Measurements from ENCODE around the gene VSX1.

GRCh38 chr20:25067102-25067987 lies 14.6 kb downstream of the VSX1 start:
- no peak for TF ChIP-seq ZFP30 (CRISPR knock-in tag; IDR thresholded peaks at IDR 0.05)
- no peak for TF ChIP-seq ARNTL (CRISPR knock-in tag; IDR thresholded peaks at IDR 0.05; ENCODE audit: borderline replicate concordance, low read depth)
- TF ChIP-seq ZNF565 (CRISPR knock-in tag; conservative IDR thresholded peaks at IDR 0.05; ENCODE audit: low read depth), result no peak
- TF ChIP-seq ZNF8 (CRISPR knock-in tag; IDR thresholded peaks at IDR 0.05), result no peak
- TF ChIP-seq PATZ1 (CRISPR knock-in tag; IDR thresholded peaks at IDR 0.05; ENCODE audit: borderline replicate concordance), result no peak
- no peak for TF ChIP-seq CREB5 (CRISPR knock-in tag; IDR thresholded peaks at IDR 0.05; ENCODE audit: low read depth)
- TF ChIP-seq SNAI2 (CRISPR knock-in tag; IDR thresholded peaks at IDR 0.05), result no peak
- TF ChIP-seq OSR1 (CRISPR knock-in tag; IDR thresholded peaks at IDR 0.05), result no peak
- no peak for TF ChIP-seq TOX (CRISPR knock-in tag; IDR thresholded peaks at IDR 0.05; ENCODE audit: borderline replicate concordance)
- no peak for TF ChIP-seq ZC3H10 (CRISPR knock-in tag; IDR thresholded peaks at IDR 0.05)
- TF ChIP-seq CSDC2 (CRISPR knock-in tag; IDR thresholded peaks at IDR 0.05), result no peak
- no peak for TF ChIP-seq BACH2 (CRISPR knock-in tag; IDR thresholded peaks at IDR 0.05; ENCODE audit: borderline replicate concordance)
- no peak for TF ChIP-seq RARB (CRISPR knock-in tag; IDR thresholded peaks at IDR 0.05)
- TF ChIP-seq GLIS3 (CRISPR knock-in tag; IDR thresholded peaks at IDR 0.05), result no peak

All from SK-N-SH treated with all-trans-retinoic acid at 6 μM for 48 hours (cell line).